Measurements from ENCODE around the gene GABRB1.

- TF ChIP-seq RARB (CRISPR knock-in tag; IDR thresholded peaks at IDR 0.05): no peak
- no peak for TF ChIP-seq SNAI2 (CRISPR knock-in tag; IDR thresholded peaks at IDR 0.05)
- TF ChIP-seq TOX (CRISPR knock-in tag; IDR thresholded peaks at IDR 0.05; ENCODE audit: borderline replicate concordance): no peak
These were observed 204.4 kb downstream of the GABRB1 start for GRCh38 chr4:47235721-47236120.

Measured in SK-N-SH treated with all-trans-retinoic acid at 6 μM for 48 hours (cell line).